Uterus (tissue), 4 donors: ENCODE results near the gene ZDHHC14. TPM values are rescaled to one million over a fixed set of nuclear protein-coding genes. Genes with fewer than 3 reads are reported as not detected.
A peak's percentile ranks its signal among the peaks of the same experiment; 100 is the strongest.

ENCODE experiments used
- DNase-seq, 2 donors: peaks; one replicate each; pipeline ENCODE4 v3.0.0-alpha.2; 2019 to 2020
- H3K27ac ChIP-seq, 2 donors: fragments of 200-600 bp; sonication (generic); 1 replicate in 1 of 2; 2 replicates in 1 of 2; pipeline ENCODE4 v1.5.1; 2016 to 2018
- H3K27me3 ChIP-seq, 2 donors: fragments of 200-600 bp; sonication (generic); one replicate each; pipeline ENCODE4 v1.5.1; 2018 to 2019; ENCODE audit warnings: control low read depth in 1 of 2
- H3K36me3 ChIP-seq, 2 donors: fragments of 200-600 bp; sonication (generic); one replicate each; pipeline ENCODE4 v1.5.1; 2019; ENCODE audit warnings: control low read depth in 1 of 2
- H3K4me1 ChIP-seq, 2 donors: fragments of 200-600 bp; sonication (generic); one replicate each; pipeline ENCODE4 v1.5.1; 2018 to 2019; ENCODE audit warnings: control low read depth in 1 of 2
- H3K4me3 ChIP-seq, 2 donors: fragments of 200-600 bp; sonication (generic); 1 replicate in 1 of 2; 2 replicates in 1 of 2; pipeline ENCODE4 v1.5.1; 2018 to 2019; ENCODE audit warnings: mild to moderate bottlenecking in 1 of 2
- H3K9me3 ChIP-seq, 2 donors: fragments of 200-600 bp; sonication (generic); one replicate each; pipeline ENCODE4 v1.5.1; 2019; ENCODE audit warnings: control low read depth in 1 of 2
- CTCF ChIP-seq, 4 experiments: fragments of 200-600 bp in 2 of 4; fragments of 450-650 bp in 2 of 4; sonication (generic) in 2 of 4; IDR thresholded peaks; one replicate each; pipeline ENCODE4 v1.5.1; 2016 to 2019; ENCODE audit warnings: antibody characterized with exemption in 4 of 4, mild to moderate bottlenecking in 2 of 4, moderate library complexity in 1 of 4
- POLR2A ChIP-seq, 2 donors: fragments of 450-650 bp; IDR thresholded peaks; one replicate each; pipeline ENCODE4 v1.6.1; 2016; ENCODE audit warnings: antibody characterized with exemption in 2 of 2, mild to moderate bottlenecking in 1 of 2, moderate library complexity in 1 of 2
- intact Hi-C: fragments of 100-400 bp; cut with DNase I; formaldehyde crosslinking; loops from one replicate; pipeline ENCODE4 v1.15.1; 2023; ENCODE audit warnings: low total_unique reads
- total RNA-seq, 4 donors: library from RNA; depleted of rRNA in 3 of 4; stranded (reverse); fragments of >200 nt in 3 of 4; gene quantifications; one replicate each; pipeline versions ENCODE4 v1.1.0 to v1.2.4, GENCODE V29; 2014 to 2023
- donor health status: DM: yes; HTN: yes; CAD: no.

Gene ZDHHC14
- total RNA-seq, 4 donors from 2014 or later = 5.6 to 28.3 (median 12.9) TPM

GRCh38 chr6:157648561-157648960, 267.6 kb downstream of the ZDHHC14 start:
- intact Hi-C loops = no loop called here
- no peak for DNase-seq
- H3K27ac ChIP-seq = peak overlapping the region in 1 of 2 donors; percentile 74
- no peak for TF ChIP-seq CTCF (IDR thresholded peaks at IDR 0.05)
- no peak for TF ChIP-seq POLR2A (IDR thresholded peaks at IDR 0.05)
- H3K4me3 ChIP-seq = no peak overlapping the region
- no peaks in the 10 kb centered on the region for H3K27me3 ChIP-seq
- H3K4me1 ChIP-seq = no peaks in the 10 kb centered on the region
- H3K9me3 ChIP-seq = no peaks in the 10 kb centered on the region
- no peaks in the 10 kb centered on the region for H3K36me3 ChIP-seq

DNA sequence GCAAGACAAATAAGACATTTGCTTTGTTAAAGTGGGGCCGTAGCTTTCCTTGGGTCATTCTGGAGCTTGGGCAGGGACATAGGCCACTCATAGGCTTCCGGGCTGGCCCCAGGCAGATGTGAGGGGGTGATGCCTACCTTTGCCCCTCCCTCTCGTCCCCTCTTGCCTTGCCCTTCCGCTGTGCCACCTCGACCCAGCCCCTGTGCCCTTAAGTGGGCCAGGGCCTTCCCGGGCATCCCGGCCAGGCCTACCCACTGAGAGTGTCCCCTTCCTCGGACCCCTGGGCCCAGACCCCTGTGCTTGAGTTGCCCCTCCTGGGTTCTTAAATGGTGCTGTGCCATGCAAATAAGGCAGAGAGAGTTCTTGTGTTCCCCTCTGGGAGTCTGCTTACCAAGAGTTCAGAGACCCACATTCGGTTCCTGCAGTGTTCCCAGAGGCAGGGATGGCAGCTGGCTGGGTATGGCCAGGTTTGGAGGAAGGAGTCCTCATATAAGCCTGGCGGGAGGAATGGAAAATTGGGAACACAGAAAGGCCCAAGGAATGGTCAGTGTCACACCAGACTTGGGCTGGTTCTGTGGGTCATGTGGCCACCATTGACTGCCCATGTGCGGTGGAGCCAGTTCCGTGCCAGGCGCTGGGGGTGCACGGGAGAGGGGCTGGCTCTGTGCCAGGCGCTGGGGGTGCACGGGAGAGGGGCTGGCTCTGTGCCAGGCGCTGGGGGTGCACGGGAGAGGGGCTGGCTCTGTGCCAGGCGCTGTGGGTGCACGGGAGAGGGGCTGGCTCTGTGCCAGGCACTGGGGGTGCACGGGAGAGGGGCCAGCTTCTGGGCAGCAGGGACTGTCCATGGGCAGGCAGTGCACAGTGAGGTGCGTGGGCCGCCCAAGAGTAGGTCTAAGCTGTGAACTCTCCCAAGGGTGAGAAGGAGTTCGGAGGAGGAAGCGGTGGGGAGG, 268.6 kb downstream of the ZDHHC14 start:
- Histone ChIP-seq H3K9me3 (no peaks in the 10 kb centered on the region), H3K4me3 (peak overlapping the region in 1 of 2 donors; percentile 9), H3K27ac (peak overlapping the region; percentile 65 to 74), H3K4me1 (no peaks in the 10 kb centered on the region), H3K36me3 (no peaks in the 10 kb centered on the region), H3K27me3 (no peaks in the 10 kb centered on the region)
- intact Hi-C loops = no loop called here
- TF ChIP-seq POLR2A (IDR thresholded peaks at IDR 0.05) (no peak), CTCF (IDR thresholded peaks at IDR 0.05) (no peak)
- DNase-seq = no peak

DNA sequence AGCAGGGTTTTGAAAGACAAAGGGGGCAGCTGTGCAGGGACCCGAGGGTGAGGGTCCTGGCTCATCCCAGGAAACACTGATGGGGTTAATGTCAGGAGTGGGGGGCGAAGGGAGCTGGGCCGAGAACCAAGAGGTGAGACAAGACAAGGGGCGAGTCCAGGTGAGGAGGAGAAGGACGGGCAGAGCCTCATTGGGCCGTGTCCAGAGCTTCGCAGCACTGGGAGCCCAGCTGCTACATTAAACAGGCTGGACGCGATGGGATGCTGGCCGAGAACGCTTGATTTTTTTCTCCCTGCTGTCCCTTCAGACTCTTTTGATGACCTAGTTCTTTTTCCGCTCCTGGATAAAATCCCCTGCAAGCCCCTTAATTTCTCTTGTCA, 269.3 kb downstream of the ZDHHC14 start:
- no peaks in the 10 kb centered on the region for H3K27me3 ChIP-seq
- H3K4me1 ChIP-seq = no peaks in the 10 kb centered on the region
- H3K4me3 ChIP-seq = peak overlapping the region in 1 of 2 donors; percentile 9
- TF ChIP-seq CTCF (IDR thresholded peaks at IDR 0.05) (no peak), POLR2A (IDR thresholded peaks at IDR 0.05) (no peak)
- no peaks in the 10 kb centered on the region for H3K9me3 ChIP-seq
- intact Hi-C loops = no loop called here
- H3K27ac ChIP-seq = peak overlapping the region; percentile 65 to 74
- DNase-seq = peak; percentile 76 to 82
- H3K36me3 ChIP-seq = no peaks in the 10 kb centered on the region

- Histone ChIP-seq H3K27me3 (no peaks in the 10 kb centered on the region), H3K4me3 (no peak overlapping the region), H3K36me3 (no peaks in the 10 kb centered on the region), H3K9me3 (no peaks in the 10 kb centered on the region), H3K27ac (peak overlapping the region; percentile 65 to 74), H3K4me1 (no peaks in the 10 kb centered on the region)
- TF ChIP-seq POLR2A (IDR thresholded peaks at IDR 0.05) = no peak
- TF ChIP-seq CTCF (IDR thresholded peaks at IDR 0.05) = no peak
- DNase-seq = no peak
- intact Hi-C loops = no loop called here
Measured at GRCh38 chr6:157650801-157651200, 269.8 kb downstream of the ZDHHC14 start.

- H3K36me3 ChIP-seq = no peaks in the 10 kb centered on the region
Measured at GRCh38 chr6:157651731-157652490, 270.9 kb downstream of the ZDHHC14 start.

More at GRCh38 chr6:157651731-157652490, 270.9 kb downstream of the ZDHHC14 start:
- H3K27me3 ChIP-seq = no peaks in the 10 kb centered on the region
- intact Hi-C loops = no loop called here
- no peak for TF ChIP-seq CTCF (IDR thresholded peaks at IDR 0.05)
- no peak for TF ChIP-seq POLR2A (IDR thresholded peaks at IDR 0.05)
- H3K27ac ChIP-seq = no peak overlapping the region
- no peak overlapping the region for H3K4me3 ChIP-seq
- DNase-seq = no peak
- no peaks in the 10 kb centered on the region for H3K9me3 ChIP-seq
- H3K4me1 ChIP-seq = no peaks in the 10 kb centered on the region
